ENCODE results near the gene PPIP5K2. TPM values are rescaled to one million over a fixed set of nuclear protein-coding genes. Genes with fewer than 3 reads are reported as not detected.

The PPIP5K2 gene
- total and polyA plus RNA-seq, 2 donors (not counting 3 experiments of a cell fraction or from before 2014, with no cell fraction given): 20.8 to 69.4 TPM

DNA sequence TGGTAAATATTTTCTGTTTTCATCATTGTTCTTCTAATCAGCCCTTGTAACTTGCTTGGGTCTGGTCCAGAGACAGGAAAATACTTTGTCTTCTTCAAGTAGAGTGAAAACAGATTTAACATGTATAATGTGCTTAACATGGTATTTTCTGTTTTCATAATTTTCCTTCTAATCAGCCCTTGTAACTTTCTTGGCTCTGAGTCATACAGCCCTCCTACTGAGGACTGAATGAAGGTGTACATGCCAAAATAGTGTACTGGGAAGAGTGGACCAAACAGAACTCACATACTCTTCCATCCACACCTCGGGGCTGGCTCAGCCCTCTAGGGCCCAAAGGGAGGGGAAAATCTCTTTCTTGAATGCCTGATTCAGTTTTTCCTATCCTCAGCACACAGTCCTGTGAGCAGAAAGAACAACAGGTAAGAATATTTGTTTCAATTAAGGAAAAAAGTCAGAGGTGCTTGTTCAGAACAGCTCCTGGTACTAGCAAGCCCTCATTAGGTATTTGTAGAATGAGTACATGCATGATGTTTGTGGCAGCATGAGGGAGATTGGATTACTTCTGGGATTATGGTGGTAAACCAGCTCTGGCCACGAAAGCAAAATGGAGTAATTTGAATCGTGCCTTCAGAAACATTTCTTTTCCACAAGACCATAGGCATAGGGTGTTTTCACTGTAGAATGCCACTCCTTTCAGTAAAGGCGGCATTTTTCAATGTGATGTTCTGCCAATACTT lies 114.3 kb downstream of the PPIP5K2 start:
- Histone ChIP-seq H2AFZ (ENCODE audit: low read depth, low read length) (no peak overlapping the region), H3K36me3 (ENCODE audit: control insufficient read depth in 2 of 2, extremely low read depth in 1 of 2, insufficient read depth in 2 of 2, low read length in 2 of 2) (no peaks in the 10 kb centered on the region), H3K27ac (ENCODE audit: insufficient read depth, low read depth, low read length) (no peak overlapping the region), H3K4me3 (replicated peaks in 1 of 3; ENCODE audit: insufficient read depth in 1 of 3, low read depth in 1 of 3, low read length in 3 of 3) (no peak overlapping the region), H3K4me1 (ENCODE audit: control insufficient read depth, extremely low read depth, insufficient read depth, low read length) (no peaks in the 10 kb centered on the region), H3K9ac (replicated peaks; ENCODE audit: extremely low read depth, insufficient read depth, low read length) (no peak overlapping the region), H3K9me1 (replicated peaks; ENCODE audit: control insufficient read depth, extremely low read depth, insufficient read depth, low read length) (no peaks in the 10 kb centered on the region), H4K20me1 (replicated peaks; ENCODE audit: control insufficient read depth, extremely low read depth, insufficient read depth, low read length) (no peaks in the 10 kb centered on the region), H3K79me2 (ENCODE audit: control insufficient read depth, insufficient read depth, low read length) (no peaks in the 10 kb centered on the region), H3K9me3 (replicated peaks; ENCODE audit: control insufficient read depth, insufficient read depth, low read length) (no peaks in the 10 kb centered on the region), H3K27me3 (ENCODE audit: control insufficient read depth in 2 of 2, insufficient read depth in 2 of 2, low read length in 2 of 2) (no peaks in the 10 kb centered on the region), H3K4me2 (ENCODE audit: insufficient read depth, low read length) (no peak overlapping the region)
- FAIRE-seq (no peak), DNase-seq (ENCODE audit: low read depth, low spot score) (no peak)
- dilution Hi-C loops (cut with MboI; ENCODE audit: extremely low pct_ligation_motif_present, low sequenced_read_pairs) (no loop called here), intact Hi-C loops (cut with micrococcal nuclease) (no loop called here)
- no peak for TF ChIP-seq FOS (IDR thresholded peaks at IDR 0.05; ENCODE audit: borderline replicate concordance, insufficient read depth, low read length)
- no peak for TF ChIP-seq JUN (IDR thresholded peaks at IDR 0.05; ENCODE audit: borderline replicate concordance, insufficient read depth, insufficient read length, low read depth)
- no peak for TF ChIP-seq MYC (IDR thresholded peaks at IDR 0.05; ENCODE audit: low read depth, low read length)
- TF ChIP-seq, protein P1, sequence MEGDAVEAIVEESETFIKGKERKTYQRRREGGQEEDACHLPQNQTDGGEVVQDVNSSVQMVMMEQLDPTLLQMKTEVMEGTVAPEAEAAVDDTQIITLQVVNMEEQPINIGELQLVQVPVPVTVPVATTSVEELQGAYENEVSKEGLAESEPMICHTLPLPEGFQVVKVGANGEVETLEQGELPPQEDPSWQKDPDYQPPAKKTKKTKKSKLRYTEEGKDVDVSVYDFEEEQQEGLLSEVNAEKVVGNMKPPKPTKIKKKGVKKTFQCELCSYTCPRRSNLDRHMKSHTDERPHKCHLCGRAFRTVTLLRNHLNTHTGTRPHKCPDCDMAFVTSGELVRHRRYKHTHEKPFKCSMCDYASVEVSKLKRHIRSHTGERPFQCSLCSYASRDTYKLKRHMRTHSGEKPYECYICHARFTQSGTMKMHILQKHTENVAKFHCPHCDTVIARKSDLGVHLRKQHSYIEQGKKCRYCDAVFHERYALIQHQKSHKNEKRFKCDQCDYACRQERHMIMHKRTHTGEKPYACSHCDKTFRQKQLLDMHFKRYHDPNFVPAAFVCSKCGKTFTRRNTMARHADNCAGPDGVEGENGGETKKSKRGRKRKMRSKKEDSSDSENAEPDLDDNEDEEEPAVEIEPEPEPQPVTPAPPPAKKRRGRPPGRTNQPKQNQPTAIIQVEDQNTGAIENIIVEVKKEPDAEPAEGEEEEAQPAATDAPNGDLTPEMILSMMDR (IDR thresholded peaks at IDR 0.05; ENCODE audit: extremely low read depth in 1 of 2, insufficient read depth in 1 of 2, low read depth in 1 of 2, low read length in 2 of 2): no peak
- no peak for TF ChIP-seq POLR2AphosphoS5 (IDR thresholded peaks at IDR 0.05; ENCODE audit: insufficient read depth, low read depth, low read length)
- no peak for TF ChIP-seq EZH2 (IDR thresholded peaks at IDR 0.05; ENCODE audit: borderline replicate concordance, low read depth, low read length, severe bottlenecking)
- TF ChIP-seq POLR2A (IDR thresholded peaks at IDR 0.05; ENCODE audit: low read depth, low read length): no peak
- TF ChIP-seq MAX (IDR thresholded peaks at IDR 0.05; ENCODE audit: insufficient read depth, insufficient read length): no peak
- BruUV-seq (replicated peaks): no TSS peak
- CTCF ChIA-PET: interaction anchor here (3.2 kb wide), 1 partner anchor 11 kb away, joined by 18 read pairs; no protein-coding TSS in a partner anchor
- POLR2A ChIA-PET: no interaction called here
